Subcutaneous abdominal adipose tissue (tissue), 5 donors: ENCODE measurements around the gene KCNE3.

Experiments used
- H3K27ac ChIP-seq: one replicate; pipeline ENCODE4 v1.7.0; 2013; ENCODE audit warnings: low read depth, mild to moderate bottlenecking, inconsistent platforms, low read length, moderate library complexity
- H3K27me3 ChIP-seq, 5 donors: one replicate each; pipeline ENCODE4 v1.7.0; 2013; ENCODE audit warnings: low read length in 5 of 5, inconsistent platforms in 1 of 5; ENCODE audit not compliant: control insufficient read depth in 5 of 5, insufficient read depth in 4 of 5
- H3K36me3 ChIP-seq, 5 donors: one replicate each; pipeline ENCODE4 v1.7.0; 2013; ENCODE audit warnings: low read length in 5 of 5; ENCODE audit not compliant: control insufficient read depth in 5 of 5, insufficient read depth in 5 of 5
- H3K4me1 ChIP-seq, 5 donors: one replicate each; pipeline ENCODE4 v1.7.0; 2013; ENCODE audit warnings: low read length in 5 of 5, mild to moderate bottlenecking in 3 of 5, moderate library complexity in 1 of 5; ENCODE audit not compliant: control insufficient read depth in 5 of 5, insufficient read depth in 5 of 5
- H3K4me3 ChIP-seq, 5 donors: one replicate each; pipeline ENCODE4 v1.7.0; 2013; ENCODE audit warnings: low read length in 5 of 5, low read depth in 1 of 5
- H3K9ac ChIP-seq, 5 donors: one replicate each; pipeline ENCODE4 v1.7.0; 2013; ENCODE audit warnings: low read length in 5 of 5, mild to moderate bottlenecking in 4 of 5, moderate library complexity in 3 of 5
- H3K9me3 ChIP-seq, 5 donors: one replicate each; pipeline ENCODE4 v1.7.0; 2013; ENCODE audit warnings: low read length in 5 of 5; ENCODE audit not compliant: control insufficient read depth in 5 of 5
- donor health status: healthy.
- donor health status: healthy.
- donor health status: healthy.
- donor health status: healthy.
- donor health status: healthy.

The KCNE3 gene

DNA sequence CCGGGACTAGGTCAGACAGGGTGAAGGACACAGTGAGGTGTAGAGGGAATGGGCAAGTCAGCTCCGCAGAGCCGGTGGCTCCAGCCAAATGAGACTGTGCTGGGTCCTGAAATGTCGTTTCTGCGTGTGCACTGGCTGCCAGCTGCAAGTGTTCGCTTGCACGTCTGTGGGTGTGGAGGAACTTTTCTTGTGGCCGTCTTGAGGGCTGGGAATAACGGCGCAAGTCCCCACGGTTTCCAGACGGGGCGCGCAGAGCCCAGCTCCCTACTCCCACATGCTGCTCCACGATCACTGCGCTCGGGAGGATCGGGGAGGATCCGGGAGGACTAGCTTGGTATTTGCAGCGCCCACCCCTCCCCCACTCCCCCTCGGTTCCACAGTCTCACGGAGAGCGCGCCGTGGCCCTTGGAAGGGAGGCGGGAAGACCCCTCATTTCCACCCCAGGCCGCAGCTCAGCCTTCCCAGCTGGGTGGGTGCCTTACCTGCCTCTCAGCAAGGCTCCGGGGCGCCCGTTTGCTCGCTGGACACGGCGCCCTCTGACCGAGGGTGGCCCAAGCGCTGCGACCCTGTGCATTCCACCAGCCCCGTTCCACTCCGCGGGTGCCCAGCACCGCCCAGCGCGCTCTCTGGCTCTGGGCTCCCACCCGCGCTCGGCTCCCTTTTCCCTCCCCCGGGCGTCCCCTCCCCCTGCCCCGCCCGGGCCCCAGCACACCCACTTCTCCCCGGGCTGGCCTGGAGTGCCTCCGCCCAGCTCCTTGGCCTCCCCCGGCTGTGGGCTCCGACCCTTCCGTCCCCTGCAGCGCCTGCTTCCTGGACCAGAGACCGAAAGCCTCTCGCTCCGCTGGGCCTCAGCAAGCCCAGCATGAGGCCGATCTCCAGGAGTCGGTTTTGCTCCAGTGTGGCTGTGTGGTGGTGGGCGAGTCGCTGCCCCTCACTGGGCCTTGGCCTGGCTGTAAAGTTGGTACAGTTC lies at the start of gene KCNE3:
TSS of gene KCNE3 (minus strand) at position 634 of the 970 bp plus-strand sequence. CDS start 9,986 bp downstream, outside the sequence.
- Histone ChIP-seq H3K9ac (peak within 1 kb of the TSS in 4 of 5 donors; percentile 38 to 77 (median 68)), H3K36me3 (no peaks in the 10 kb centered on the region), H3K4me3 (peak within 1 kb of the TSS; percentile 70 to 86 (median 84)), H3K4me1 (peaks cover 2 to 42% (median 28%) of the 10 kb centered on the region in 5 donors), H3K9me3 (no peaks in the 10 kb centered on the region), H3K27ac (no peak within 1 kb of the TSS), H3K27me3 (no peaks in the 10 kb centered on the region)

GRCh38 chr11:74507582-74507981 lies 40.2 kb upstream of the KCNE3 start:
- H3K4me3 ChIP-seq = no peak overlapping the region
- no peak overlapping the region for H3K27ac ChIP-seq
- no peaks in the 10 kb centered on the region for H3K4me1 ChIP-seq
- no peaks in the 10 kb centered on the region for H3K36me3 ChIP-seq
- peaks cover 0 to 4% (median 0%) of the 10 kb centered on the region in 5 donors for H3K27me3 ChIP-seq
- peaks cover 0 to 3% (median 0%) of the 10 kb centered on the region in 5 donors for H3K9me3 ChIP-seq
- no peak overlapping the region for H3K9ac ChIP-seq

- Histone ChIP-seq H3K27me3 (peaks cover 0 to 4% (median 0%) of the 10 kb centered on the region in 5 donors), H3K9me3 (peaks cover 0 to 4% (median 0%) of the 10 kb centered on the region in 5 donors), H3K4me3 (no peak overlapping the region), H3K27ac (no peak overlapping the region), H3K9ac (no peak overlapping the region), H3K4me1 (no peaks in the 10 kb centered on the region), H3K36me3 (no peaks in the 10 kb centered on the region)
Measured at GRCh38 chr11:74506823-74507222, 39.5 kb upstream of the KCNE3 start.

GRCh38 chr11:74505911-74506310 lies 38.6 kb upstream of the KCNE3 start:
- H3K27ac ChIP-seq = no peak overlapping the region
- H3K36me3 ChIP-seq = no peaks in the 10 kb centered on the region
- no peaks in the 10 kb centered on the region for H3K4me1 ChIP-seq
- H3K9ac ChIP-seq = no peak overlapping the region
- H3K9me3 ChIP-seq = peaks cover 0 to 4% (median 0%) of the 10 kb centered on the region in 5 donors
- H3K27me3 ChIP-seq = no peaks in the 10 kb centered on the region
- H3K4me3 ChIP-seq = no peak overlapping the region

DNA sequence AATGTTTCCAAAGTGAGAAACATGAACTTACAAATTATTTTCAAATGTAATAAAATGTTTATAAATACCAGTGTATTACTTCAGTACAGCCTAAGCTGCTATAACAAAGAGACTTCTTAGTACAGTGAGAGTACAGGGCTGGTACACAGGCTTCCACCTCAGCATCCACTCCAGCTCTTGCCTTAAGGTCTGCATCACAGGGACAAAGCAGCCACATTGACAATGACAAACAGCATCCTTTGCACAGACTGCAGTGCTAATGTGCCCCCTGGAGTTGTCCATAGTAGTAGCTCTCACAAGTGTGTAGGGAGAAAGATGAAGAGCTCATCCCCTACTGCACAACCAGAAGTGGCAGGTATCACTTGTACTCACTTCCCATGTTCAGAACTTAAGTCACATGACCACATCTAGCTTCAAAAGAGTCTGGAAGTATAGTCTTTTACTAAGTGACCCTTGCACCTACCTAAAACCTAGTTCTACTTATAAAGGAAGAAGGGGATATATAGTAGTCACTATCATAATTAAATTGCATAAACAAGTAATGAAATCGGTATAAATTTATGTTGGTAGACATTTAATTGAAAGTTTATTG lies 36.8 kb upstream of the KCNE3 start:
- H3K36me3 ChIP-seq = no peaks in the 10 kb centered on the region
- H3K4me1 ChIP-seq = no peaks in the 10 kb centered on the region
- no peak overlapping the region for H3K9ac ChIP-seq
- H3K27me3 ChIP-seq = no peaks in the 10 kb centered on the region
- H3K4me3 ChIP-seq = no peak overlapping the region
- H3K9me3 ChIP-seq = peaks cover 0 to 4% (median 0%) of the 10 kb centered on the region in 5 donors
- H3K27ac ChIP-seq = no peak overlapping the region

DNA sequence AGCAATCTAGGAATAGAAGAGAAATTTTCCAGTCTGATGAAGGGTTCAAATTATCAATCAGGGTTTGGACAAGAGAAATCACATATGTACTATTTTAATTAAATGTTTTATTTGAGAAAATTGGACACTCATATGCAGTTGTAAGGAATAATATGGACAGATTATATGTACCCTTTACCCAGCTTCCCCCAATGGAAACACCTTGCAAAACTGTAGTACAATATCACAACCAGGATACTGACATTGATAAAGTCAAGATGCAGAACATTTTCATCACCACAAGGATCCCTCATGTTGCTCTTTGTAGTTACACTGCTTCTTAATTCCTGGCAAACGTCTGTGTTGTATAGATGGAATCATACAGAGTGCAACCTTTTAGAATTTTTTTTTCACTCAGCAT lies 27.6 kb upstream of the KCNE3 start:
- H3K27ac ChIP-seq = no peak overlapping the region
- no peak overlapping the region for H3K4me3 ChIP-seq
- H3K9me3 ChIP-seq = peaks cover 0 to 3% (median 0%) of the 10 kb centered on the region in 5 donors
- no peak overlapping the region for H3K9ac ChIP-seq
- no peaks in the 10 kb centered on the region for H3K36me3 ChIP-seq
- peaks cover 4 to 15% (median 11%) of the 10 kb centered on the region in 5 donors for H3K4me1 ChIP-seq
- no peaks in the 10 kb centered on the region for H3K27me3 ChIP-seq

- peaks cover 4 to 15% (median 11%) of the 10 kb centered on the region in 5 donors for H3K4me1 ChIP-seq
- H3K9me3 ChIP-seq = peaks cover 0 to 3% (median 0%) of the 10 kb centered on the region in 5 donors
- H3K27me3 ChIP-seq = no peaks in the 10 kb centered on the region
- H3K27ac ChIP-seq = peak overlapping the region; percentile 83
- peak overlapping the region; percentile 78 to 94 (median 83) for H3K4me3 ChIP-seq
- H3K9ac ChIP-seq = peak overlapping the region; percentile 45 to 86 (median 70)
- no peaks in the 10 kb centered on the region for H3K36me3 ChIP-seq
Measured at GRCh38 chr11:74493791-74494630, 26.7 kb upstream of the KCNE3 start.

DNA sequence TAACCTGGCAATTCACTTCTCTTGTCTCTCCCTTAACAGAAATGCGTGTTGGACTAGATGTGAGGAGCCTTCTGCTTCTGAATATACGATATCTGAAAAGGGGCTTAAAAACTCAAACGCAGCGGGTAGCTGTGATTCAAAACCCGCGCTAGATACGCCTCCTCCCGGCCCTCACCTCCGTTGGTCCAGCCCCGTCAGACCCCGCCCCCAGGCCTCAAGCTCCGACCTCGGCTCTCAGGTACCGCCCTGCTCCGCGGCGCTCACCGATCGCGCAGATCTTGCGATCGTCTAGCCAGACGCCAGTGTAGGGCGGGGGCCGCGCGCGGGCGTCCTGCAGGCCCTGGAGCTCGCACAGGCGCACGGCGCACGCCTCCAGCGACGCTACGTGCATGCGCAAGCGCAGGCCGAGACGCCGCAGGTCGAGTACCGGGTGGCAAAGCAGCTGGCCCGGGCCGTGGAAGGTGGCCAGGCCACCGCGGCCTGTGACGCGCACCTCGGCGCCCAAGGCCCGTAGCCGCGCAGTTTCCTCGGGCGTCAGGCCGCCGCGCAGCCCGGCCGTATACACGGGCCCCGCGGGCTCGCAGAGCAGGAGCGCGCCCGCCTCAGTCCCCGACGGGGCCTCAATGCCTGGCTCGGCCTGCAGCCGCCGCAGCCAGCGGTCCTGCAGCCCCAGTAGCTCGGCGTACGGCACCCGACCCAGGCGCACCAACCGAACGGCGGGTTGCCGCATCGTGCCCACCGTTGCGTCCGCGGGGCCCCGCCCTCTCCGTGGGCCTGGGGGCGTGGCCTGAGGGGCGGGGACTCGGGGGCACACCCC lies 25.8 kb upstream of the KCNE3 start, which contains the start of gene LIPT2:
TSS of gene LIPT2 (minus strand) at position 751 of the 817 bp plus-strand sequence. CDS start at position 730, 21 bp downstream.
- Histone ChIP-seq H3K9ac (peak within 1 kb of the TSS; percentile 45 to 86 (median 70)), H3K27me3 (no peaks in the 10 kb centered on the region), H3K27ac (peak within 1 kb of the TSS; percentile 83), H3K9me3 (peaks cover 0 to 3% (median 0%) of the 10 kb centered on the region in 5 donors), H3K4me1 (peaks cover 4 to 15% (median 11%) of the 10 kb centered on the region in 5 donors), H3K4me3 (peak within 1 kb of the TSS; percentile 78 to 94 (median 83)), H3K36me3 (no peaks in the 10 kb centered on the region)

DNA sequence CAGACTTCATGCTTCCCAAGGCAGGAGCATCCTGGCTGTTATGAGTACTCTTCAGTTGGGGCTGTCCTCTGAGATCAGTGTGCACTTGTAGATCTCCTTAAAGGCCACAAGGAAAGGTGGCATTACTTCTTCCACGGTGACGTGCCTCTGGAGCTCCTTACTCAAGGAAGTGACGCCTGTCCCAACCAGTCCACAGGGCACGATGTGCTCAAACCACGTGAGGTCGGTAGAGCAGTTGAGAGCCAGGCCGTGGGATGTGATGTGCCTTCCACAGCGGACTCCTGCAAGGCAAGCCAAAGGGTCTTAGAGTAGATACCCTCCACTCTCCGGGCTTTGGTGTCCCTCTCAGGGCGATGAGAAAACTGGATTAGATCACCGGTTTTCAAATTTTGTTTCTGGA lies 24.7 kb upstream of the KCNE3 start:
- Histone ChIP-seq H3K27me3 (no peaks in the 10 kb centered on the region), H3K4me3 (no peak overlapping the region), H3K9me3 (peaks cover 0 to under 1% (median 0%) of the 10 kb centered on the region in 5 donors), H3K9ac (no peak overlapping the region), H3K36me3 (no peaks in the 10 kb centered on the region), H3K27ac (no peak overlapping the region), H3K4me1 (peaks cover 4 to 15% (median 11%) of the 10 kb centered on the region in 5 donors)
